Endothelial cell of umbilical vein (primary cell): ENCODE data around the gene PRXL2A. TPM values are rescaled to one million over a fixed set of nuclear protein-coding genes. Genes with fewer than 3 reads are reported as not detected.

ENCODE experiments used
- BruUV-seq: library from RNA; stranded (reverse); fragments of 400-500 nt; replicated peaks from 2 replicates; lab custom pipeline; 2021; lab: Mats Ljungman, UMichigan
- CTCF ChIA-PET: fragments of 300-600, 350-600 bp; sonication (Branson Sonifier 250); formaldehyde crosslinking; loops from one replicate; lab custom pipeline; 2021; ENCODE audit warnings: antibody characterized with exemption, inconsistent platforms; lab: Charles Lee
- POLR2A ChIA-PET: fragments of 300-600, 350-600 bp; sonication (Branson Sonifier 250); formaldehyde crosslinking; loops from one replicate; lab custom pipeline; 2021; ENCODE audit warnings: antibody characterized with exemption, inconsistent platforms; lab: Charles Lee
- DNase-seq: peaks from one replicate; pipeline ENCODE4 v3.0.0-alpha.2; 2011; ENCODE audit warnings: low read depth, low spot score
- FAIRE-seq: peaks from 2 replicates; lab custom pipeline; 2011; peaks lifted over from hg19 to GRCh38; lab: Jason Lieb, UNC
- H2AFZ ChIP-seq: 2 replicates; pipeline ENCODE4 v1.6.0; 2012; ENCODE audit warnings: low read depth, low read length, control low read depth, inconsistent platforms
- H3K27ac ChIP-seq: 2 replicates; pipeline ENCODE4 v1.5.1; 2011; ENCODE audit warnings: low read depth, mild to moderate bottlenecking, control low read depth, low read length, moderate library complexity; ENCODE audit not compliant: insufficient read depth
- H3K27me3 ChIP-seq, 2 experiments: 2 replicates each; pipeline versions ENCODE4 v1.6.0 to v1.6.1; 2011; ENCODE audit warnings: low read length in 2 of 2, mixed read lengths in 1 of 2; ENCODE audit not compliant: control insufficient read depth in 2 of 2, insufficient read depth in 2 of 2
- H3K36me3 ChIP-seq, 2 experiments: 2 replicates in 1 of 2; 3 replicates in 1 of 2; pipeline ENCODE4 v1.5.1; 2011; ENCODE audit warnings: low read length in 2 of 2, mild to moderate bottlenecking in 1 of 2, moderate library complexity in 1 of 2; ENCODE audit not compliant: control insufficient read depth in 2 of 2, insufficient read depth in 2 of 2; ENCODE audit errors: extremely low read depth in 1 of 2
- H3K4me1 ChIP-seq: 3 replicates; pipeline ENCODE4 v1.5.1; 2011; ENCODE audit warnings: mild to moderate bottlenecking, low read length; ENCODE audit not compliant: control insufficient read depth, insufficient read depth; ENCODE audit errors: extremely low read depth
- H3K4me2 ChIP-seq: 2 replicates; pipeline ENCODE4 v1.6.1; 2011; ENCODE audit warnings: low read length, control low read depth, mixed read lengths; ENCODE audit not compliant: insufficient read depth
- H3K4me3 ChIP-seq, 3 experiments: fragments of 200-600 bp in 1 of 3; sonication (generic), shearing (Covaris generic) in 1 of 3; replicated peaks in 1 of 3; 2 replicates each; pipeline ENCODE4 v1.5.1; 2011 to 2016; ENCODE audit warnings: control low read depth in 3 of 3, low read length in 3 of 3, mild to moderate bottlenecking in 2 of 3, inconsistent platforms in 1 of 3, low read depth in 1 of 3, moderate library complexity in 1 of 3; ENCODE audit not compliant: insufficient read depth in 1 of 3
- H3K79me2 ChIP-seq: 2 replicates; pipeline ENCODE4 v1.6.0; 2012; ENCODE audit warnings: low read length, inconsistent platforms; ENCODE audit not compliant: control insufficient read depth, insufficient read depth
- H3K9ac ChIP-seq: replicated peaks from 2 replicates; pipeline ENCODE3; 2011; ENCODE audit warnings: low read length, control low read depth; ENCODE audit not compliant: insufficient read depth; ENCODE audit errors: extremely low read depth
- H3K9me1 ChIP-seq: replicated peaks from 3 replicates; pipeline ENCODE4 v1.6.0; 2011; ENCODE audit warnings: mild to moderate bottlenecking, low read length; ENCODE audit not compliant: control insufficient read depth, insufficient read depth; ENCODE audit errors: extremely low read depth
- H3K9me3 ChIP-seq: replicated peaks from 2 replicates; pipeline ENCODE4 v1.5.1; 2012; ENCODE audit warnings: low read length, inconsistent platforms; ENCODE audit not compliant: control insufficient read depth, insufficient read depth
- H4K20me1 ChIP-seq: replicated peaks from 2 replicates; pipeline ENCODE3; 2011; ENCODE audit warnings: mild to moderate bottlenecking, low read length; ENCODE audit not compliant: control insufficient read depth, insufficient read depth; ENCODE audit errors: extremely low read depth
- CTCF ChIP-seq, 2 donors: IDR thresholded peaks; 1 replicate in 1 of 2; 2 replicates in 1 of 2; pipeline ENCODE4 v1.5.1; 2011; ENCODE audit warnings: low read length in 2 of 2, mild to moderate bottlenecking in 2 of 2, moderate library complexity in 2 of 2, control low read depth in 1 of 2, inconsistent platforms in 1 of 2, low read depth in 1 of 2; ENCODE audit not compliant: insufficient read depth in 1 of 2; ENCODE audit errors: extremely low read depth in 1 of 2
- EZH2 ChIP-seq: IDR thresholded peaks from 2 replicates; pipeline ENCODE4 v1.6.1; 2012; ENCODE audit warnings: borderline replicate concordance, low read depth, mild to moderate bottlenecking, moderate library complexity, low read length, inconsistent platforms; ENCODE audit not compliant: severe bottlenecking
- FOS ChIP-seq: IDR thresholded peaks from 2 replicates; pipeline ENCODE4 v1.6.1; 2011; ENCODE audit warnings: mild to moderate bottlenecking, low read length, moderate library complexity, borderline replicate concordance; ENCODE audit not compliant: insufficient read depth
- GATA2 ChIP-seq: IDR thresholded peaks from 2 replicates; pipeline ENCODE4 v1.7.0; 2011; ENCODE audit warnings: low read depth, mild to moderate bottlenecking, moderate library complexity, mixed read lengths, low read length; ENCODE audit not compliant: insufficient read length, insufficient read depth
- JUN ChIP-seq: IDR thresholded peaks from 2 replicates; pipeline ENCODE4 v1.6.1; 2011; ENCODE audit warnings: borderline replicate concordance, low read depth; ENCODE audit not compliant: insufficient read length, insufficient read depth
- MYC ChIP-seq: IDR thresholded peaks from one replicate; pipeline ENCODE4 v1.6.1; 2011; ENCODE audit warnings: mild to moderate bottlenecking, low read depth, low read length
- POLR2A ChIP-seq: IDR thresholded peaks from 2 replicates; pipeline ENCODE4 v1.6.1; 2012; ENCODE audit warnings: low read depth, mild to moderate bottlenecking, control low read depth, low read length
- POLR2AphosphoS5 ChIP-seq: IDR thresholded peaks from 2 replicates; pipeline ENCODE4 v1.6.1; 2012; ENCODE audit warnings: low read depth, mild to moderate bottlenecking, control low read depth, low read length, moderate library complexity; ENCODE audit not compliant: insufficient read depth
- dilution Hi-C: fragments of 300-500 bp; cut with MboI; formaldehyde crosslinking; loops from one replicate; pipeline ENCODE4 v1.15.0; 2019; ENCODE audit warnings: low sequenced_read_pairs; ENCODE audit not compliant: extremely low pct_ligation_motif_present
- intact Hi-C: fragments of 100-400 bp; cut with micrococcal nuclease; formaldehyde crosslinking; loops from one replicate; pipeline ENCODE4 v1.10.0; 2022
- polyA plus RNA-seq, 4 experiments: library from polyadenylated mRNA; depleted of rRNA in 3 of 4; stranded (reverse) in 3 of 4; unstranded in 1 of 4; fragments of >200 nt; gene quantifications; 2 replicates each; pipeline versions ENCODE4 v1.2.1 to v1.2.3, GENCODE V29; 2011 to 2012; ENCODE audit warnings: missing spikeins in 1 of 4
- total RNA-seq: library from RNA; stranded (reverse); gene quantifications from 2 replicates; pipeline ENCODE4 v1.2.3, GENCODE V29; 2021
- TF ChIP-seq, protein P1 (sequence below): IDR thresholded peaks from 2 replicates; pipeline ENCODE4 v1.6.1; 2011; ENCODE audit not compliant: insufficient read depth, insufficient read length

The PRXL2A gene
- total and polyA plus RNA-seq, 2 donors (not counting 3 experiments of a cell fraction or from before 2014, with no cell fraction given), result 113 to 321 TPM

DNA sequence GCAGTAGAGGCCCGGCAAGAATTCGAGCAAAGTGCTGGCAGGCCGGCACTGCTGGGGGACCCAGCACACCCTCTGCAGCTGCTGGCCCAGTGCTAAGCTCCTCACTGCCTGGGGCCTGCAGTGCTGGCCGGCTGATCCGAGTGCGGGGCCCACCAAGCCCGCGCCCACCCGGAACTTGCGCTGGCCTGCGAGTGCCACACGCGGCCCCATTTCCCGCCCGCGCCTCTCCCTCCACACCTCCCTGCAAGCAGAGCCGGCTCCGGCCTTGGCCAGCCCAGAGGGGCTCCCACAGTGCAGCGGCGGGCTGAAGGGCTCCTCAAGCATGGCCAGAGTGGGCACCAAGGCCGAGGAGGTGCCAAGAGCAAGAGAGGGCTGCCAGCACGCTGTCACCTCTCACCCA is 48.7 kb upstream of the PRXL2A start:
- H3K9me1 ChIP-seq, result no peaks in the 10 kb centered on the region
- H3K27ac ChIP-seq, result no peak overlapping the region
- H3K27me3 ChIP-seq, result peaks cover 28 to 38% of the 10 kb centered on the region in 2 experiments
- dilution Hi-C loops, result no loop called here
- no peak for DNase-seq
- H4K20me1 ChIP-seq, result no peaks in the 10 kb centered on the region
- H2AFZ ChIP-seq, result no peak overlapping the region
- intact Hi-C loops, result no loop called here
- CTCF ChIA-PET, result interaction anchor here (1.8 kb wide), 1 partner anchor 19 kb away, joined by 5 read pairs; no protein-coding TSS in a partner anchor
- no peak overlapping the region for H3K4me2 ChIP-seq
- POLR2A ChIA-PET, result no interaction called here
- H3K4me1 ChIP-seq, result peaks cover 3% of the 10 kb centered on the region
- H3K4me3 ChIP-seq, result no peak overlapping the region
- no peaks in the 10 kb centered on the region for H3K9me3 ChIP-seq
- no peak for FAIRE-seq
- H3K36me3 ChIP-seq, result no peaks in the 10 kb centered on the region
- TF ChIP-seq POLR2AphosphoS5 (no peak), CTCF (IDR thresholded peaks at IDR 0.05; ENCODE audit: extremely low read depth in 1 of 2, insufficient read depth in 1 of 2, low read depth in 1 of 2, low read length in 2 of 2) (no peak), FOS (no peak), POLR2A (no peak), EZH2 (no peak), MYC (no peak), JUN (no peak), GATA2 (no peak)
- TF ChIP-seq, protein P1, sequence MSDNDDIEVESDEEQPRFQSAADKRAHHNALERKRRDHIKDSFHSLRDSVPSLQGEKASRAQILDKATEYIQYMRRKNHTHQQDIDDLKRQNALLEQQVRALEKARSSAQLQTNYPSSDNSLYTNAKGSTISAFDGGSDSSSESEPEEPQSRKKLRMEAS, result no peak
- no TSS peak for BruUV-seq
- no peak overlapping the region for H3K9ac ChIP-seq
- H3K79me2 ChIP-seq, result no peaks in the 10 kb centered on the region
